ENCODE data around the gene SYDE1.
"Not testable (repeated sequence)": the region's sequence is repeated elsewhere in the genome, so short reads cannot be mapped to it uniquely, and the experiment has no call there.

Gene SYDE1, protein sequence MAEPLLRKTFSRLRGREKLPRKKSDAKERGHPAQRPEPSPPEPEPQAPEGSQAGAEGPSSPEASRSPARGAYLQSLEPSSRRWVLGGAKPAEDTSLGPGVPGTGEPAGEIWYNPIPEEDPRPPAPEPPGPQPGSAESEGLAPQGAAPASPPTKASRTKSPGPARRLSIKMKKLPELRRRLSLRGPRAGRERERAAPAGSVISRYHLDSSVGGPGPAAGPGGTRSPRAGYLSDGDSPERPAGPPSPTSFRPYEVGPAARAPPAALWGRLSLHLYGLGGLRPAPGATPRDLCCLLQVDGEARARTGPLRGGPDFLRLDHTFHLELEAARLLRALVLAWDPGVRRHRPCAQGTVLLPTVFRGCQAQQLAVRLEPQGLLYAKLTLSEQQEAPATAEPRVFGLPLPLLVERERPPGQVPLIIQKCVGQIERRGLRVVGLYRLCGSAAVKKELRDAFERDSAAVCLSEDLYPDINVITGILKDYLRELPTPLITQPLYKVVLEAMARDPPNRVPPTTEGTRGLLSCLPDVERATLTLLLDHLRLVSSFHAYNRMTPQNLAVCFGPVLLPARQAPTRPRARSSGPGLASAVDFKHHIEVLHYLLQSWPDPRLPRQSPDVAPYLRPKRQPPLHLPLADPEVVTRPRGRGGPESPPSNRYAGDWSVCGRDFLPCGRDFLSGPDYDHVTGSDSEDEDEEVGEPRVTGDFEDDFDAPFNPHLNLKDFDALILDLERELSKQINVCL

GRCh38 chr19:15107061-15108010, at the start of gene SYDE1:
SYDE1 (plus strand) TSS chr19:15107401; CDS start chr19:15107434, 33 bp downstream.
- Histone ChIP-seq H3K36me3 (no peaks in the 10 kb centered on the region), H3K27me3 (ENCODE audit: insufficient read depth, low read depth, severe bottlenecking) (peaks cover 60% of the 10 kb centered on the region), H3K4me3 (ENCODE audit: low read depth, low read length) (peak within 1 kb of the TSS; percentile 46), H3K27ac (no peak within 1 kb of the TSS), H3K9me3 (ENCODE audit: severe bottlenecking) (peaks cover 16% of the 10 kb centered on the region)
- TF ChIP-seq CTCF (IDR thresholded peaks at IDR 0.05; ENCODE audit: low read depth, low read length) = no peak
- no peak for DNase-seq

GRCh38 chr19:15062036-15062435, 45.2 kb upstream of the SYDE1 start:
- no peak for DNase-seq
- H3K9me3 ChIP-seq (ENCODE audit: severe bottlenecking) = no peaks in the 10 kb centered on the region
- TF ChIP-seq CTCF (IDR thresholded peaks at IDR 0.05; ENCODE audit: low read depth, low read length) = no peak
- H3K27ac ChIP-seq = no peak overlapping the region
- H3K27me3 ChIP-seq (ENCODE audit: insufficient read depth, low read depth, severe bottlenecking) = peaks cover 89% of the 10 kb centered on the region
- H3K4me3 ChIP-seq (ENCODE audit: low read depth, low read length) = no peak overlapping the region
- H3K36me3 ChIP-seq = no peaks in the 10 kb centered on the region

DNA sequence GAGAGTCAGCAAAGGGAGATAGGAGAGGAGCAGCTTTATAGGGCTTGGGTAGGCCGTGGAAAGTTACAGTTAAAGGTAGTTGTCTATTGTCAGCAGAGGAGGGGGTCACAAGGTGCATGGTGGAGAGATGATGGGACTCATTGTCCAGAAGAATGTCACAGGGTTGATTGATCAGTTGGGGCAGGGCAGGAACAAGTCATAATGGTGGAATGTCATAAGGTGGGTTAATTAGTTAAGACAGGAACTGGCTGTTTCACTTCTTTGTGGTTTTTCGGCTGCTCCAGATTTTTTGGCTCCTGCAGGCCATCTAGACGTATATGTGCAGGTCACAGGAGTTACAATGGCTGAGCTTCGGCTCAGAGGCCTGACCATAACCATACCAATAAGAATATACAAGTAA, 36.8 kb upstream of the SYDE1 start:
- not testable (repeated sequence) for H3K36me3 ChIP-seq; H3K4me3 ChIP-seq (ENCODE audit: low read depth, low read length); H3K9me3 ChIP-seq (ENCODE audit: severe bottlenecking); DNase-seq; H3K27ac ChIP-seq
- peaks cover 94% of the 10 kb centered on the region for H3K27me3 ChIP-seq (ENCODE audit: insufficient read depth, low read depth, severe bottlenecking)

DNA sequence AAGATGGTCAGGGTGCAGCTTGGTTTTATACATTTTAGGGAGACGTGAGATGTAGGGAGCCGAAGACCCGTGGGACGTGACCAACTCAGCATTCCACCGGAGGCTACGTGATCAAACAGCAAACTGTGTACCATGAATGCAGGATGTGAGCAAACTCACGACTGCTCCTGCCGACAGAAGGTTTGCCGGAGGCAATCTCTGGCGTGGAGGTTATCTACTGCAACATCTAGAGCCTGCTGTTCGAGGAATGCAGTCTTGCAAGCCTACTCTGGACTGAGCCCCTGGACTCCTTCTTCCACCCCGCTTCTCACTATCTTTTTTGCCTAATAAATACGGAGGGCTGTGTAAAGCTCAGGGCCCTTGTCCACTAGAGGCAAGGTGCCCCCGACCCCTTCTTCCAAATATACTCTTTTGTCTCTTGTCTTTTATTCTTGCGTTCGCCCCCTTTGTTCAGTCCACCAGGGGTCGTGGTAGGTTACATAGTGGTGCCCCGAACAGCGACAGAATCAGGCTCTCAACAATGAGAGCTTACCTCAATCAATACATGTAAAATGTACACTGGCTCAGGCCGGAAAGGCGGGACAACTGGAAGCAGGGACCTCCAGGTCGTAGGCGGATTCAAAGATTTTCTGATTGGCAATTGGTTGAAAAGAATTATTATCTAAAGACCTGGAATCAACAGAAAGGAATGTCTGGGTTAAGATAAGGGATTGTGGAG, 34.1 kb upstream of the SYDE1 start:
- Histone ChIP-seq H3K9me3 (ENCODE audit: severe bottlenecking) (no peaks in the 10 kb centered on the region), H3K27me3 (ENCODE audit: insufficient read depth, low read depth, severe bottlenecking) (peaks cover 91% of the 10 kb centered on the region), H3K4me3 (ENCODE audit: low read depth, low read length) (no peak overlapping the region), H3K27ac (no peak overlapping the region), H3K36me3 (no peaks in the 10 kb centered on the region)
- DNase-seq = peak; percentile 8
- TF ChIP-seq CTCF (IDR thresholded peaks at IDR 0.05; ENCODE audit: low read depth, low read length) = no peak

GRCh38 chr19:15074371-15074770, 32.8 kb upstream of the SYDE1 start:
- H3K27me3 ChIP-seq (ENCODE audit: insufficient read depth, low read depth, severe bottlenecking) = peaks cover 95% of the 10 kb centered on the region
- DNase-seq = no peak
- no peak for TF ChIP-seq CTCF (IDR thresholded peaks at IDR 0.05; ENCODE audit: low read depth, low read length)
- no peaks in the 10 kb centered on the region for H3K9me3 ChIP-seq (ENCODE audit: severe bottlenecking)
- H3K27ac ChIP-seq = no peak overlapping the region
- no peaks in the 10 kb centered on the region for H3K36me3 ChIP-seq
- H3K4me3 ChIP-seq (ENCODE audit: low read depth, low read length) = no peak overlapping the region

All from WERI-Rb-1 (cell line).